K562 (cell line): ENCODE results near the gene CCNK. TPM values are rescaled to one million over a fixed set of nuclear protein-coding genes. Genes with fewer than 3 reads are reported as not detected.

Source experiments
- DDX20 ChIP-seq: fragments of 450-650 bp; IDR thresholded peaks from 2 replicates; pipeline ENCODE4 v1.6.1; 2016; ENCODE audit warnings: missing genetic modification characterization, low read depth, mild to moderate bottlenecking, missing compliant biosample characterization, moderate library complexity
- DEAF1 ChIP-seq: fragments of 450-650 bp; formaldehyde crosslinking; IDR thresholded peaks from 2 replicates; pipeline ENCODE4 v1.4.0; 2020; ENCODE audit warnings: mild to moderate bottlenecking, moderate library complexity
- HDAC6 ChIP-seq: IDR thresholded peaks from 2 replicates; pipeline ENCODE4 v1.6.1; 2012; ENCODE audit warnings: low read depth, mild to moderate bottlenecking, control low read depth, inconsistent platforms, low read length, moderate library complexity
- HDGF ChIP-seq: fragments of 450-650 bp; IDR thresholded peaks from 2 replicates; pipeline ENCODE4 v1.6.1; 2016
- JUND ChIP-seq, 2 experiments: IDR thresholded peaks; 2 replicates in 1 of 2; 3 replicates in 1 of 2; pipeline ENCODE4 v1.6.1; 2011; ENCODE audit warnings: borderline replicate concordance in 2 of 2, low read depth in 2 of 2, low read length in 2 of 2, improper control_type of control experiment in 1 of 2, missing biosample characterization in 1 of 2, missing genetic modification characterization in 1 of 2, missing genetic modification reagents in 1 of 2
- KHSRP ChIP-seq: fragments of 450-650 bp; IDR thresholded peaks from 2 replicates; pipeline ENCODE4 v1.6.1; 2017
- LEF1 ChIP-seq: fragments of 450-650 bp; IDR thresholded peaks from 2 replicates; pipeline ENCODE4 v1.6.1; 2016; ENCODE audit warnings: mild to moderate bottlenecking
- MXI1 ChIP-seq: IDR thresholded peaks from 2 replicates; pipeline ENCODE4 v1.6.1; 2011; ENCODE audit warnings: low read depth, mild to moderate bottlenecking, improper control_type of control experiment, low read length
- PYGO2 ChIP-seq: fragments of 450-650 bp; IDR thresholded peaks from 2 replicates; pipeline ENCODE4 v1.6.1; 2016; ENCODE audit warnings: mild to moderate bottlenecking, missing genetic modification characterization, moderate library complexity, missing compliant biosample characterization
- TCF3 ChIP-seq: sonication (generic); formaldehyde crosslinking; IDR thresholded peaks from 2 replicates; pipeline ENCODE4 v1.4.0; 2020; ENCODE audit warnings: mild to moderate bottlenecking, missing genetic modification reagents
- ZBTB40 ChIP-seq, 2 experiments: fragments of 450-650 bp in 1 of 2; sonication (generic) in 1 of 2; formaldehyde crosslinking in 1 of 2; IDR thresholded peaks; 2 replicates each; pipeline versions ENCODE4 v1.7.1 to v1.9.0; 2016 to 2022; ENCODE audit warnings: inconsistent platforms in 1 of 2, mild to moderate bottlenecking in 1 of 2, missing genetic modification reagents in 1 of 2
- ZNF668 ChIP-seq: fragments of 250-450 bp; sonication (Bioruptor Pico); IDR thresholded peaks from 2 replicates; pipeline ENCODE4 v1.8.0; 2022; ENCODE audit warnings: mild to moderate bottlenecking, inconsistent platforms
- polyA plus RNA-seq, 8 experiments: library from polyadenylated mRNA; depleted of rRNA in 4 of 8; stranded (reverse) in 5 of 8; unstranded in 3 of 8; fragments of >200 nt; fragmentation: Nextera tagmentation in 2 of 8; fragmentation: Illumina TruSeq in 1 of 8; extraction: Ambion mirVana in 2 of 8; extraction: Trizol in 1 of 8; gene quantifications; 2 replicates each; pipeline versions ENCODE4 v1.2.1 to v1.2.3, GENCODE V29; 2011 to 2014; ENCODE audit warnings: inconsistent platforms in 1 of 8, missing spikeins in 1 of 8
- total RNA-seq, 7 experiments: library from RNA; depleted of rRNA in 6 of 7; stranded (reverse); fragments of >200 nt in 6 of 7; fragmentation: Illumina TruSeq in 2 of 7; extraction: Trizol in 2 of 7; gene quantifications; 2 replicates each; pipeline versions ENCODE4 v1.2.1 to v1.2.3, GENCODE V29; 2011 to 2021; ENCODE audit warnings: low replicate concordance in 1 of 7

Gene CCNK
- total and polyA plus RNA-seq, 9 of the 15 experiments (the other 6 are each of a cell fraction or from before 2014, with no cell fraction given): 5.8 to 84.2 (median 16.4) TPM

GRCh38 chr14:99471731-99472130 lies 9.5 kb upstream of the CCNK start (continued):
- TF ChIP-seq ZBTB40 (IDR thresholded peaks at IDR 0.05) (no peak), ZBTB40 (CRISPR knock-in tag; IDR thresholded peaks at IDR 0.05) (no peak), KHSRP (no peak), ZNF668 (CRISPR knock-in tag) (no peak), DEAF1 (CRISPR knock-in tag) (no peak), PYGO2 (tag) (no peak), JUND (IDR thresholded peaks at IDR 0.05; ENCODE audit: borderline replicate concordance, low read depth, low read length) (no peak), JUND (tag; IDR thresholded peaks at IDR 0.05; ENCODE audit: borderline replicate concordance, low read depth, low read length) (no peak), DDX20 (tag) (no peak), TCF3 (no peak), HDGF (no peak), MXI1 (no peak), LEF1 (no peak), HDAC6 (no peak)
